HEK293 (cell line): ENCODE data around the gene HLX.

Experiments
- BCL11A ChIP-seq: fragments of 450-650 bp; formaldehyde crosslinking; IDR thresholded peaks from 2 replicates; pipeline ENCODE4 v1.5.1; 2016; ENCODE audit warnings: low read depth, missing biosample characterization, missing genetic modification characterization
- BCL11B ChIP-seq: fragments of 450-650 bp; formaldehyde crosslinking; IDR thresholded peaks from 2 replicates; pipeline ENCODE4 v1.5.1; 2016; ENCODE audit warnings: low read depth, missing biosample characterization, missing genetic modification characterization
- GLI2 ChIP-seq: fragments of 450-650 bp; formaldehyde crosslinking; IDR thresholded peaks from 2 replicates; pipeline ENCODE4; 2017; ENCODE audit warnings: missing biosample characterization, missing genetic modification characterization, low read depth, borderline replicate concordance
- GLIS2 ChIP-seq: fragments of 450-650 bp; formaldehyde crosslinking; IDR thresholded peaks from 2 replicates; pipeline ENCODE4 v1.5.1; 2016; ENCODE audit warnings: missing biosample characterization, missing genetic modification characterization
- HOXA7 ChIP-seq: sonication (generic); formaldehyde crosslinking; IDR thresholded peaks from 2 replicates; pipeline ENCODE4 v1.8.1; 2022; ENCODE audit warnings: missing genetic modification reagents, borderline replicate concordance
- INSM2 ChIP-seq: fragments of 450-650 bp; formaldehyde crosslinking; IDR thresholded peaks from 2 replicates; pipeline ENCODE4 v1.5.1; 2016; ENCODE audit warnings: missing biosample characterization, missing genetic modification characterization
- KLF10 ChIP-seq: fragments of 450-650 bp; IDR thresholded peaks from 2 replicates; pipeline ENCODE4 v1.5.1; 2018; ENCODE audit warnings: missing biosample characterization, mild to moderate bottlenecking, missing genetic modification characterization
- KLF17 ChIP-seq: fragments of 450-650 bp; formaldehyde crosslinking; IDR thresholded peaks from 2 replicates; pipeline ENCODE4 v1.5.1; 2016; ENCODE audit warnings: missing biosample characterization, missing genetic modification characterization
- MEIS1 ChIP-seq: sonication (generic); formaldehyde crosslinking; IDR thresholded peaks from 2 replicates; pipeline ENCODE4 v1.8.1; 2022; ENCODE audit warnings: missing genetic modification reagents, mild to moderate bottlenecking, borderline replicate concordance
- OVOL3 ChIP-seq: fragments of 450-650 bp; formaldehyde crosslinking; IDR thresholded peaks from 2 replicates; pipeline ENCODE4 v1.5.1; 2016; ENCODE audit warnings: missing biosample characterization, missing genetic modification characterization
- REPIN1 ChIP-seq: fragments of 450-650 bp; formaldehyde crosslinking; IDR thresholded peaks from 2 replicates; pipeline ENCODE4 v1.5.1; 2017; ENCODE audit warnings: missing biosample characterization, missing genetic modification characterization, low read depth
- SCRT1 ChIP-seq: fragments of 450-650 bp; formaldehyde crosslinking; IDR thresholded peaks from 2 replicates; pipeline ENCODE4 v1.5.1; 2016; ENCODE audit warnings: missing biosample characterization, missing genetic modification characterization, borderline replicate concordance
- SP3 ChIP-seq: fragments of 450-650 bp; formaldehyde crosslinking; IDR thresholded peaks from 2 replicates; pipeline ENCODE4 v1.5.1; 2016; ENCODE audit warnings: missing biosample characterization, missing genetic modification characterization
- YY2 ChIP-seq: fragments of 450-650 bp; formaldehyde crosslinking; IDR thresholded peaks from 2 replicates; pipeline ENCODE4 v1.5.1; 2016; ENCODE audit warnings: missing biosample characterization, missing genetic modification characterization
- ZBTB1 ChIP-seq: fragments of 450-650 bp; formaldehyde crosslinking; IDR thresholded peaks from 2 replicates; pipeline ENCODE4 v1.5.1; 2016; ENCODE audit warnings: missing biosample characterization, missing genetic modification characterization
- ZIC2 ChIP-seq: fragments of 450-650 bp; formaldehyde crosslinking; IDR thresholded peaks from 2 replicates; pipeline ENCODE4 v1.5.1; 2016; ENCODE audit warnings: missing biosample characterization, missing genetic modification characterization
- ZNF138 ChIP-seq: fragments of 450-650 bp; formaldehyde crosslinking; IDR thresholded peaks from 2 replicates; pipeline ENCODE4 v1.5.1; 2016; ENCODE audit warnings: missing biosample characterization, missing genetic modification characterization, borderline replicate concordance
- ZNF140 ChIP-seq: fragments of 450-650 bp; formaldehyde crosslinking; IDR thresholded peaks from 2 replicates; pipeline ENCODE4 v1.5.1; 2016; ENCODE audit warnings: missing biosample characterization, missing genetic modification characterization
- ZNF146 ChIP-seq: fragments of 450-650 bp; formaldehyde crosslinking; IDR thresholded peaks from 2 replicates; pipeline ENCODE4 v1.5.1; 2016; ENCODE audit warnings: missing biosample characterization, missing genetic modification characterization
- ZNF169 ChIP-seq: fragments of 450-650 bp; formaldehyde crosslinking; IDR thresholded peaks from 2 replicates; pipeline ENCODE4 v1.5.1; 2016; ENCODE audit warnings: missing biosample characterization, missing genetic modification characterization
- ZNF23 ChIP-seq: fragments of 450-650 bp; formaldehyde crosslinking; IDR thresholded peaks from 2 replicates; pipeline ENCODE4 v1.5.1; 2016; ENCODE audit warnings: missing biosample characterization, missing genetic modification characterization, borderline replicate concordance
- ZNF248 ChIP-seq: fragments of 450-650 bp; formaldehyde crosslinking; IDR thresholded peaks from 2 replicates; pipeline ENCODE4 v1.5.1; 2017; ENCODE audit warnings: missing biosample characterization, missing genetic modification characterization
- ZNF362 ChIP-seq: fragments of 450-650 bp; formaldehyde crosslinking; IDR thresholded peaks from 2 replicates; pipeline ENCODE4 v1.5.1; 2016; ENCODE audit warnings: missing biosample characterization, missing genetic modification characterization
- ZNF488 ChIP-seq: fragments of 450-650 bp; formaldehyde crosslinking; IDR thresholded peaks from 2 replicates; pipeline ENCODE4 v1.5.1; 2016; ENCODE audit warnings: missing biosample characterization, missing genetic modification characterization
- ZNF510 ChIP-seq: fragments of 450-650 bp; formaldehyde crosslinking; IDR thresholded peaks from 2 replicates; pipeline ENCODE4 v1.5.1; 2018; ENCODE audit warnings: mild to moderate bottlenecking, missing genetic modification characterization, missing biosample characterization; ENCODE audit not compliant: insufficient replicate concordance
- ZNF529 ChIP-seq: fragments of 450-650 bp; formaldehyde crosslinking; IDR thresholded peaks from 2 replicates; pipeline ENCODE4 v1.5.1; 2017; ENCODE audit warnings: missing genetic modification characterization, missing biosample characterization; ENCODE audit not compliant: insufficient replicate concordance
- ZNF558 ChIP-seq: fragments of 450-650 bp; formaldehyde crosslinking; IDR thresholded peaks from 2 replicates; pipeline ENCODE4 v1.5.1; 2016; ENCODE audit warnings: missing biosample characterization, missing genetic modification characterization
- ZNF624 ChIP-seq: fragments of 450-650 bp; formaldehyde crosslinking; IDR thresholded peaks from 2 replicates; pipeline ENCODE4 v1.5.1; 2017; ENCODE audit warnings: missing biosample characterization, missing genetic modification characterization
- ZNF626 ChIP-seq: fragments of 450-650 bp; sonication (Bioruptor Pico); formaldehyde crosslinking; IDR thresholded peaks from 2 replicates; pipeline ENCODE4 v1.5.1; 2018; ENCODE audit warnings: missing biosample characterization, missing genetic modification characterization, inconsistent platforms
- ZNF654 ChIP-seq: fragments of 450-650 bp; formaldehyde crosslinking; IDR thresholded peaks from 2 replicates; pipeline ENCODE4 v1.5.1; 2016; ENCODE audit warnings: low read depth, missing biosample characterization, missing genetic modification characterization
- ZNF664 ChIP-seq: fragments of 450-650 bp; formaldehyde crosslinking; IDR thresholded peaks from 2 replicates; pipeline ENCODE4 v1.5.1; 2016; ENCODE audit warnings: missing biosample characterization, missing genetic modification characterization
- ZNF76 ChIP-seq: fragments of 450-650 bp; formaldehyde crosslinking; IDR thresholded peaks from 2 replicates; pipeline ENCODE4; 2016; ENCODE audit warnings: low read depth, missing biosample characterization, missing genetic modification characterization, borderline replicate concordance
- ZNF768 ChIP-seq: fragments of 450-650 bp; formaldehyde crosslinking; IDR thresholded peaks from 2 replicates; pipeline ENCODE4 v1.5.1; 2018; ENCODE audit warnings: missing biosample characterization, mild to moderate bottlenecking, missing genetic modification characterization
- ZNF837 ChIP-seq: fragments of 450-650 bp; formaldehyde crosslinking; IDR thresholded peaks from 2 replicates; pipeline ENCODE4 v1.5.1; 2016; ENCODE audit warnings: missing biosample characterization, missing genetic modification characterization
- ZSCAN30 ChIP-seq: fragments of 450-650 bp; IDR thresholded peaks from 2 replicates; pipeline ENCODE4 v1.5.1; 2018; ENCODE audit warnings: missing biosample characterization, mild to moderate bottlenecking, missing genetic modification characterization, moderate library complexity
- ZSCAN4 ChIP-seq: fragments of 450-650 bp; formaldehyde crosslinking; IDR thresholded peaks from 2 replicates; pipeline ENCODE4 v1.5.1; 2017; ENCODE audit warnings: missing biosample characterization, missing genetic modification characterization

Gene HLX

GRCh38 chr1:220918285-220918951 lies 39.2 kb downstream of the HLX start (continued):
- TF ChIP-seq INSM2 (tag by site-specific recombination) (no peak), ZIC2 (peak; percentile 94), ZNF23 (tag by site-specific recombination) (no peak), ZNF169 (no peak), SCRT1 (tag by site-specific recombination) (peak; percentile 52; the same call in 1 of the 2 replicates), ZNF140 (tag by site-specific recombination) (no peak), BCL11A (no peak), ZNF624 (tag by site-specific recombination) (no peak), ZNF76 (no peak), ZNF510 (no peak), ZSCAN30 (tag by site-specific recombination) (peak; percentile 82), ZNF362 (tag by site-specific recombination) (no peak), ZNF138 (tag by site-specific recombination) (no peak), ZNF248 (tag by site-specific recombination) (no peak), BCL11B (tag by site-specific recombination) (no peak), REPIN1 (tag by site-specific recombination) (no peak), OVOL3 (peak; percentile 92), ZBTB1 (tag by site-specific recombination) (no peak), ZNF768 (tag by site-specific recombination) (no peak), ZNF146 (tag by site-specific recombination) (peak; percentile 21; the same call in 1 of the 2 replicates), ZNF837 (tag by site-specific recombination) (no peak), MEIS1 (CRISPR knock-in tag) (no peak), YY2 (tag by site-specific recombination) (no peak), ZNF626 (peak; percentile 6; the same call in 1 of the 2 replicates), ZSCAN4 (tag by site-specific recombination) (0 out of 2 replicates have a peak, but pooled peaks have one; percentile 35), GLI2 (tag by site-specific recombination) (peak; percentile 92), ZNF654 (tag by site-specific recombination) (no peak), ZNF529 (tag by site-specific recombination) (no peak), ZNF558 (no peak), ZNF488 (peak; percentile 60; the same call in 1 of the 2 replicates), KLF17 (tag by site-specific recombination) (no peak), SP3 (no peak), ZNF664 (tag by site-specific recombination) (peak; percentile 91), GLIS2 (no peak), KLF10 (tag by site-specific recombination) (peak; percentile 88; the same call in 1 of the 2 replicates), HOXA7 (no peak)
